DMS53 treated with DMSO at 0.1 percent for 48 hours (cell line): ENCODE data around the gene CBFA2T2.
"Not testable (repeated sequence)": the region's sequence is repeated elsewhere in the genome, so short reads cannot be mapped to it uniquely, and the experiment has no call there.

Experiments used
- DNase-seq: peaks from one replicate; lab custom pipeline; 2025; ENCODE audit not compliant: unreplicated experiment; lab: John Stamatoyannopoulos, UW

The CBFA2T2 gene

GRCh38 chr20:33570743-33571142, 80.8 kb downstream of the CBFA2T2 start:
- DNase-seq: no peak

GRCh38 chr20:33573268-33573667, 83.4 kb downstream of the CBFA2T2 start:
- not testable (repeated sequence) for DNase-seq

- no peak for DNase-seq
Observed at GRCh38 chr20:33575282-33575681, 85.4 kb downstream of the CBFA2T2 start.

- DNase-seq: no peak
Observed at GRCh38 chr20:33576432-33577125, 86.7 kb downstream of the CBFA2T2 start.

GRCh38 chr20:33578510-33578909, 88.6 kb downstream of the CBFA2T2 start:
- no peak for DNase-seq

GRCh38 chr20:33583143-33583542, 93.2 kb downstream of the CBFA2T2 start:
- no peak for DNase-seq

- DNase-seq: no peak
Observed at GRCh38 chr20:33584976-33585375, 95.1 kb downstream of the CBFA2T2 start.

GRCh38 chr20:33585413-33585812, 95.5 kb downstream of the CBFA2T2 start:
- DNase-seq: no peak

GRCh38 chr20:33589059-33589458, 99.2 kb downstream of the CBFA2T2 start:
- no peak for DNase-seq

- not testable (repeated sequence) for DNase-seq
Observed at GRCh38 chr20:33591901-33592300, 102.0 kb downstream of the CBFA2T2 start.

- no peak for DNase-seq
Observed at GRCh38 chr20:33594743-33595142, 104.8 kb downstream of the CBFA2T2 start.

- DNase-seq: no peak
Observed at GRCh38 chr20:33600414-33600813, 110.5 kb downstream of the CBFA2T2 start.

GRCh38 chr20:33600981-33601380, 111.1 kb downstream of the CBFA2T2 start:
- DNase-seq: no peak

- no peak for DNase-seq
Observed at GRCh38 chr20:33601861-33602260, 112.0 kb downstream of the CBFA2T2 start.

GRCh38 chr20:33602826-33603590, 113.1 kb downstream of the CBFA2T2 start:
- DNase-seq: no peak

GRCh38 chr20:33604084-33604990, 114.4 kb downstream of the CBFA2T2 start:
- DNase-seq: no peak

- DNase-seq: no peak
Observed at GRCh38 chr20:33604991-33605370, 115.1 kb downstream of the CBFA2T2 start.

- DNase-seq: no peak
Observed at GRCh38 chr20:33606118-33606771, 116.3 kb downstream of the CBFA2T2 start.

GRCh38 chr20:33609504-33609903, 119.6 kb downstream of the CBFA2T2 start:
- no peak for DNase-seq

GRCh38 chr20:33611106-33611505, 121.2 kb downstream of the CBFA2T2 start:
- no peak for DNase-seq

GRCh38 chr20:33612001-33612400, 122.1 kb downstream of the CBFA2T2 start:
- DNase-seq: no peak
